Suprapubic skin (tissue), 4 donors: Measurements from ENCODE around the gene ZNF532. TPM values are rescaled to one million over a fixed set of nuclear protein-coding genes. Genes with fewer than 3 reads are reported as not detected.
A peak's percentile ranks its signal among the peaks of the same experiment; 100 is the strongest.

Experiments
- DNase-seq, 2 donors: peaks; one replicate each; pipeline ENCODE4 v3.0.0-alpha.2; 2019; ENCODE audit warnings: low spot score in 2 of 2
- H3K27ac ChIP-seq: fragments of 200-600 bp; sonication (generic); one replicate; pipeline ENCODE4 v1.5.1; 2019
- H3K27me3 ChIP-seq: fragments of 200-600 bp; sonication (generic); one replicate; pipeline ENCODE4 v1.5.1; 2019
- H3K36me3 ChIP-seq: fragments of 200-600 bp; sonication (generic); one replicate; pipeline ENCODE4 v1.5.1; 2019
- H3K4me1 ChIP-seq: fragments of 200-600 bp; sonication (generic); one replicate; pipeline ENCODE4 v1.5.1; 2019
- H3K4me3 ChIP-seq: fragments of 200-600 bp; sonication (generic); one replicate; pipeline ENCODE4 v1.5.1; 2019; ENCODE audit warnings: mild to moderate bottlenecking
- H3K9me3 ChIP-seq: fragments of 200-600 bp; sonication (generic); one replicate; pipeline ENCODE4 v1.5.1; 2019
- EP300 ChIP-seq: sonication (generic); formaldehyde crosslinking; IDR thresholded peaks from one replicate; pipeline ENCODE4 v1.6.1; 2017; ENCODE audit warnings: antibody characterized with exemption
- POLR2A ChIP-seq, 2 donors: fragments of 450-650 bp; IDR thresholded peaks; one replicate each; pipeline ENCODE4 v1.6.1; 2017; ENCODE audit warnings: antibody characterized with exemption in 2 of 2, mild to moderate bottlenecking in 2 of 2, moderate library complexity in 2 of 2
- POLR2AphosphoS5 ChIP-seq, 3 donors: sonication (generic); formaldehyde crosslinking; IDR thresholded peaks; one replicate each; pipeline ENCODE4 v1.6.1; 2017; ENCODE audit warnings: antibody characterized with exemption in 3 of 3
- WGBS: methylation state at CpG from one replicate; pipeline ENCODE4 v1.1.5; 2018; 5-methylcytosine and 5-hydroxymethylcytosine counted together
- total RNA-seq, 4 donors: library from RNA; depleted of rRNA; stranded (reverse); fragments of >200 nt; gene quantifications; one replicate each; pipeline ENCODE4 v1.1.0, GENCODE V29; 2016
- TF ChIP-seq, protein P1 (sequence below), 2 donors: fragments of 200-600 bp in 1 of 2; fragments of 450-650 bp in 1 of 2; sonication (generic) in 1 of 2; IDR thresholded peaks; one replicate each; pipeline ENCODE4 v1.5.1; 2016 to 2019; ENCODE audit warnings: antibody characterized with exemption in 2 of 2, mild to moderate bottlenecking in 1 of 2, moderate library complexity in 1 of 2

ZNF532 gene
- total RNA-seq, 4 donors from 2014 or later: 31.1 to 58.5 (median 51.7) TPM

DNA sequence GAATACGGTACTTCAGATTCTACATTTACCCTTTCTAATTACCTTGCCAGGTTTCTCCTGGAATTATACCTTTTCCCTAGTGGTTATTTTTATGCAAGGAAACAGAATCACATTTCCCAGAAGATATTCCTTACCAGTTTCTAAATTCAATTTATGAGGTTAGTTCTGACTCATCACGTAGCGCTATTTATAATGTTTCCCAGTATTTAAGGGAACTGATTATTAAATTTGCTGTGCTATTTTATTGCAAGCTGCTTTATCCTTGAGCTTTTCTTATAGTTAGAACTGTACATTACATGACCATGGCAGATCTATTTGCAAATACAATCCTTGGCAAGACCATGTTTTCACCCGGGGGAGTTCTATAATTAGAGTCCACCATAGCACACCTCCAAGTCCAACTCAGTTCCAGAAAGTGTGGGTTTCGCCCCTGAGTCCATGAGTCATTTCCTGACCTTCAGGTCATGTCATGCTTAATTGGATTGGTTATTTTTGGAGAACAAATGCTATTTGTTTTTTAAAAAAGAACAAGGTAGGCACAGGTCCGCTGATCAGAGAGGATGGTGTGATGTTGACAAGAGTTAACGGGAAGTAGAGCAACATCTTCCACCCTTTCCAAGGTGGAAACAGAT, 126.6 kb downstream of the ZNF532 start:
- no peaks in the 10 kb centered on the region for H3K36me3 ChIP-seq
- WGBS: 55% methylated on average over 7 of the region's 7 CpGs
- TF ChIP-seq EP300: no peak
- no peak for TF ChIP-seq POLR2A (IDR thresholded peaks at IDR 0.05)
- TF ChIP-seq POLR2AphosphoS5 (IDR thresholded peaks at IDR 0.05): no peak
- TF ChIP-seq, protein P1, sequence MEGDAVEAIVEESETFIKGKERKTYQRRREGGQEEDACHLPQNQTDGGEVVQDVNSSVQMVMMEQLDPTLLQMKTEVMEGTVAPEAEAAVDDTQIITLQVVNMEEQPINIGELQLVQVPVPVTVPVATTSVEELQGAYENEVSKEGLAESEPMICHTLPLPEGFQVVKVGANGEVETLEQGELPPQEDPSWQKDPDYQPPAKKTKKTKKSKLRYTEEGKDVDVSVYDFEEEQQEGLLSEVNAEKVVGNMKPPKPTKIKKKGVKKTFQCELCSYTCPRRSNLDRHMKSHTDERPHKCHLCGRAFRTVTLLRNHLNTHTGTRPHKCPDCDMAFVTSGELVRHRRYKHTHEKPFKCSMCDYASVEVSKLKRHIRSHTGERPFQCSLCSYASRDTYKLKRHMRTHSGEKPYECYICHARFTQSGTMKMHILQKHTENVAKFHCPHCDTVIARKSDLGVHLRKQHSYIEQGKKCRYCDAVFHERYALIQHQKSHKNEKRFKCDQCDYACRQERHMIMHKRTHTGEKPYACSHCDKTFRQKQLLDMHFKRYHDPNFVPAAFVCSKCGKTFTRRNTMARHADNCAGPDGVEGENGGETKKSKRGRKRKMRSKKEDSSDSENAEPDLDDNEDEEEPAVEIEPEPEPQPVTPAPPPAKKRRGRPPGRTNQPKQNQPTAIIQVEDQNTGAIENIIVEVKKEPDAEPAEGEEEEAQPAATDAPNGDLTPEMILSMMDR (IDR thresholded peaks at IDR 0.05): no peak
- no peaks in the 10 kb centered on the region for H3K9me3 ChIP-seq
- no peak overlapping the region for H3K4me3 ChIP-seq
- H3K27ac ChIP-seq: peak overlapping the region; percentile 45
- H3K27me3 ChIP-seq: no peaks in the 10 kb centered on the region
- no peak for DNase-seq
- peaks cover 3% of the 10 kb centered on the region for H3K4me1 ChIP-seq

- Histone ChIP-seq H3K27ac (peak overlapping the region; percentile 45), H3K4me3 (no peak overlapping the region), H3K4me1 (peaks cover 5% of the 10 kb centered on the region), H3K27me3 (no peaks in the 10 kb centered on the region), H3K9me3 (no peaks in the 10 kb centered on the region), H3K36me3 (no peaks in the 10 kb centered on the region)
- WGBS: 56% methylated on average over 15 of the region's 16 CpGs
- no peak for DNase-seq
- TF ChIP-seq EP300 (no peak), POLR2A (IDR thresholded peaks at IDR 0.05) (no peak), POLR2AphosphoS5 (IDR thresholded peaks at IDR 0.05) (no peak)
- TF ChIP-seq, protein P1 (IDR thresholded peaks at IDR 0.05): no peak
Observed at GRCh38 chr18:58992301-58993231, 127.9 kb downstream of the ZNF532 start.

DNA sequence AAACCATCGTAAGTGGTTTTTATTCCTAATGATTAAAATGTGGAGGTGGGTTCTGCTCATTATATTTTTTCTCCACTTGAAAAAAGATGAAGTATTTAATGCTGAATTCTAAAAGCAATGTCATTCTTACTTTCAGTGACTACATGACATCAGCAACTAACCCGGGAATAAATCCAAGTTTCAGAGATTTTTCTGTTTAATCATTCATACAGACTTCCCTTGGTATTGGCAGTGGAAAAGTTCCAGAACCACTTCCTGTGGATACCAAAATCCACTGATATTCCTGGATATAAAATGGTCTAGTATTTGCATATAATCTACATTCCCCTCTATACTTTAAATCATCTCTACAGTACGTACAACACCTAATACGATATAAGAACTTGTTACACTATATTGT, 128.6 kb downstream of the ZNF532 start:
- Histone ChIP-seq H3K9me3 (no peaks in the 10 kb centered on the region), H3K27ac (no peak overlapping the region), H3K27me3 (no peaks in the 10 kb centered on the region), H3K4me3 (no peak overlapping the region), H3K4me1 (peaks cover 7% of the 10 kb centered on the region), H3K36me3 (no peaks in the 10 kb centered on the region)
- TF ChIP-seq, protein P1 (IDR thresholded peaks at IDR 0.05): no peak
- TF ChIP-seq POLR2A (IDR thresholded peaks at IDR 0.05): no peak
- TF ChIP-seq POLR2AphosphoS5 (IDR thresholded peaks at IDR 0.05): no peak
- TF ChIP-seq EP300: no peak
- no peak for DNase-seq
- WGBS: 42% methylated on average over 4 of the region's 4 CpGs

DNA sequence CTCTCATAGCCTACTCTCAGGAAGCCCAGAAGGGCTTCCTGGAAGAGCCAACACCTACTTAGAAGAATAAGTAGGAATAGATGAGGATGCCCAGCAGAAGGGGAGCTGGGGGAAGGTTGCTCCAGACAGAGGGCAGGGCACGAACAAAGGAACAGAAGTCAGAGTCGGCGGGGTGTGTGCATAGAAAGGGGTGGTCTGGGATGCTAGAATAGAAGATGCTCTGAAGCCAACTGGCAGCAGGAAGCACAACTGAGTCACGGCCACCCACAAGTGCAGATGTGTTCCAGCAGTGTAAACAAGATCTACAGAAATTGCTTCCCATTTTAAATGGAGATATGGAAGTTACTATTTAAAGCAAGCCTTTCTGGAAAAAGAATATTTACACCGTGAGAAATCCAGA, 131.0 kb downstream of the ZNF532 start:
- no peak overlapping the region for H3K4me3 ChIP-seq
- no peaks in the 10 kb centered on the region for H3K27me3 ChIP-seq
- H3K4me1 ChIP-seq: peaks cover 7% of the 10 kb centered on the region
- H3K27ac ChIP-seq: no peak overlapping the region
- WGBS: 71% methylated on average over 5 of the region's 5 CpGs
- no peaks in the 10 kb centered on the region for H3K9me3 ChIP-seq
- TF ChIP-seq POLR2AphosphoS5 (IDR thresholded peaks at IDR 0.05) (no peak), EP300 (no peak), POLR2A (IDR thresholded peaks at IDR 0.05) (no peak)
- TF ChIP-seq, protein P1 (IDR thresholded peaks at IDR 0.05): no peak
- no peaks in the 10 kb centered on the region for H3K36me3 ChIP-seq
- no peak for DNase-seq

DNA sequence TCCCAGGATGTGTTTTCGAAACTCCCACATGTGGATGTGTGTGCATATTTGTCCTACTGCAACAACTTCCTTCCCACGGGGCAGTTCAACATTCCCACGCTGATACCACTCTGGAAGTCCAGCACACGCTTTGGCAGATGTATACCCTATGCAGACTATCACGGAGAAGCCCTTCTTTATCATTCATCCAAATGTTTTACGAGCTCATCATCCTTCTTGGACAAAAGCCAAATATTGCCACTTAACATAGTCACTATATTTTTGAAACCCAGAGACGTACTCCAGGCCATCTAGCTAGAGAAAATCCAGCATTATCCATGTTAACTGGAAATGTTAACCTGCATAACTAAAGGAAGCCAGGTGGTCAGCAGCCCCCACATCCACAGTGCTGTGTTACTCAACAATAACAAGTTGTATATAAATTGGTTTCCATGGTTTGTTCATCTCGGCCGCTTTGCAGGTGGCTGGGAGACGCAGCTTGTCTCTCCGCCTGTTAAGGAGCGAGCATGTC, 131.5 kb downstream of the ZNF532 start:
- Histone ChIP-seq H3K36me3 (no peaks in the 10 kb centered on the region), H3K27ac (no peak overlapping the region), H3K9me3 (no peaks in the 10 kb centered on the region), H3K4me3 (no peak overlapping the region), H3K4me1 (peaks cover 7% of the 10 kb centered on the region), H3K27me3 (no peaks in the 10 kb centered on the region)
- no peak for DNase-seq
- WGBS: 62% methylated on average over 12 of the region's 12 CpGs
- TF ChIP-seq POLR2A (IDR thresholded peaks at IDR 0.05): no peak
- no peak for TF ChIP-seq POLR2AphosphoS5 (IDR thresholded peaks at IDR 0.05)
- TF ChIP-seq EP300: no peak
- TF ChIP-seq, protein P1 (IDR thresholded peaks at IDR 0.05): no peak
